A673 (cell line): Measurements from ENCODE around the gene NOL9.

Source experiments
- CTCF ChIP-seq: fragments of 300-800, 200-600 bp; sonication (generic); conservative IDR thresholded peaks from 2 replicates; pipeline ENCODE4 v1.5.1; 2017; ENCODE audit warnings: low read depth, mild to moderate bottlenecking, antibody characterized with exemption, low read length, moderate library complexity, mixed read lengths
- EZH2 ChIP-seq: fragments of 200-600 bp; sonication (generic); IDR thresholded peaks from 2 replicates; pipeline ENCODE4 v1.6.1; 2017; ENCODE audit warnings: borderline replicate concordance, low read depth, mild to moderate bottlenecking, mixed read lengths, antibody characterized with exemption, low read length; ENCODE audit not compliant: poor library complexity, severe bottlenecking

GRCh38 chr1:6491081-6491449 is 63.2 kb downstream of the NOL9 start:
- TF ChIP-seq CTCF = no peak
- TF ChIP-seq EZH2 = no peak
